SKM-1 treated with dmso at 0.1 percent for 144 hours (cell line): ENCODE measurements around the gene GHDC.
A peak's percentile ranks its signal among the peaks of the same experiment; 100 is the strongest.
"Not testable (repeated sequence)": the region's sequence is repeated elsewhere in the genome, so short reads cannot be mapped to it uniquely, and the experiment has no call there.

Source experiments
- DNase-seq: peaks from one replicate; lab custom pipeline; 2025; ENCODE audit not compliant: unreplicated experiment; lab: John Stamatoyannopoulos, UW

GHDC gene, protein sequence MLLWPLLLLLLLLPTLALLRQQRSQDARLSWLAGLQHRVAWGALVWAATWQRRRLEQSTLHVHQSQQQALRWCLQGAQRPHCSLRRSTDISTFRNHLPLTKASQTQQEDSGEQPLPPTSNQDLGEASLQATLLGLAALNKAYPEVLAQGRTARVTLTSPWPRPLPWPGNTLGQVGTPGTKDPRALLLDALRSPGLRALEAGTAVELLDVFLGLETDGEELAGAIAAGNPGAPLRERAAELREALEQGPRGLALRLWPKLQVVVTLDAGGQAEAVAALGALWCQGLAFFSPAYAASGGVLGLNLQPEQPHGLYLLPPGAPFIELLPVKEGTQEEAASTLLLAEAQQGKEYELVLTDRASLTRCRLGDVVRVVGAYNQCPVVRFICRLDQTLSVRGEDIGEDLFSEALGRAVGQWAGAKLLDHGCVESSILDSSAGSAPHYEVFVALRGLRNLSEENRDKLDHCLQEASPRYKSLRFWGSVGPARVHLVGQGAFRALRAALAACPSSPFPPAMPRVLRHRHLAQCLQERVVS

DNA sequence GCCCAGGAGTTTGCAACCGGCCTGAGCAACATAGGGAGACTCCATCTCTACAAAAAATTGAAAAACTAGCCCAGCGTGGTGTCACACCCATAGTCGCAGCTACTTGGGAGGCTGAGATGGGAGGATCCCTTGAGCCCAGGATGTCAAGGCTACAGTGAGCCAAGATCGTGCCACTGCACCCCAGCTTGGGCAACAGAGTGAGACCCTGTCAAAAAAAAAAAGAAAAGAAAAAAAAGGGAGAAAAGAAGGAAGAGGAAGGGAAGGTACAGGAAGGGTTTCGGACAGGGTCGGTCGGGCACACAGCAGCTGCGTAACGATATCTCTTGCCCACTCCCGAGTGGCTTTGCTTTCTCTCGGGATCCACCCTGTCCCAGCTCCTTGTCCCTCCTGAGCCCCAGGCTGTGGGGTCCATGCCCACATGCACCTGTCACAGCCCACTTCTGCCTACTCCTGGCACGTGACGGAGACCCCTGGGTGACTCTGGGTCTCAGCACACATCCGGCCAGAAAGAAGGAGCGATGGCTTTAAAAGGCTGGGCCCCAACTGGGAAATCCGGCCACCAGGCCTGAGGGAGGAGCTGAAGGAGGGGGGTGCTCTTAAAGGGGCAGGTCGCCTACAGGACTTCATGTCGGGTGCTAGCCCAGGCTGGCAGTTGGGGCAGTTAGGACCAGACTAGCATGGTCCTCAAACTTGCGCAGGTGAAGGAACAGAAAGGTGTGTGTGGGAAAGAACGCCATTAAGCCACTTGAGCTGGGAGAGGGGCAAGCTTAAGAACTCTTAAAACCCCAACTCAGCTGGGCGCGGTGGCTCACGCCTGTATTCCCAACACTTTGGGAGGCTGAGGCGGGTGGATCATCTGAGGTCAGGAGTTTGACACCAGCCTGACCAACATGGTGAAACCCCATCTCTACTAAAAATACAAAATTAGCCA, at the start of gene GHDC:
GHDC (minus strand) TSS at position 526 of the 931 bp plus-strand sequence. CDS start 913 bp downstream, outside the sequence.
- DNase-seq, result peak; percentile 83

DNA sequence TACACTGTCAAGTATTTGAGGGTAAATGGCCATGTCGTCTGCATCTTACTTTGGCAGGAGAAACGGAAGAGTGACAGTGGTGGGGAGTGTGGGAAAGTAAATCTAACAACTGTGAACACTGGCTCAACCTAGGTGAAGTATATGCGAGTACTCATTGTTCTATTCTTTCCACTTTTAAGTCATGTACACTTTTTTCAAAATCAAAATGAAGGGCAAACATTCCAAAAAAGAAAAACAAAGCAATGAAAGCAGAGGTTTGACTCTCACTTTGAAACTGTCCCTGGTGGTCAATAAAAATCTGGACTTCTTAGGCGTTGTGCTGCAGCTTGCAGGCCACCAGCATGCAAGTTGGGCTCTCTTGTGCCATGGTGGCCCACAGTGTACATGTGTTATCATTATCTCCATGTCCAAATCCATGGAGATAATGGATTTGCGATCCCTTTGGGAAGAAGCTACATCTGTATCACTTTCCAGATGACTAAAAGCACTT, 49.2 kb upstream of the GHDC start:
- no peak for DNase-seq

- DNase-seq, result no peak
Measured at GRCh38 chr17:42241871-42242270, 47.6 kb upstream of the GHDC start.

- DNase-seq, result not testable (repeated sequence)
Measured at GRCh38 chr17:42240863-42241262, 46.6 kb upstream of the GHDC start.

- DNase-seq, result no peak
Measured at GRCh38 chr17:42240201-42240600, 45.9 kb upstream of the GHDC start.

DNA sequence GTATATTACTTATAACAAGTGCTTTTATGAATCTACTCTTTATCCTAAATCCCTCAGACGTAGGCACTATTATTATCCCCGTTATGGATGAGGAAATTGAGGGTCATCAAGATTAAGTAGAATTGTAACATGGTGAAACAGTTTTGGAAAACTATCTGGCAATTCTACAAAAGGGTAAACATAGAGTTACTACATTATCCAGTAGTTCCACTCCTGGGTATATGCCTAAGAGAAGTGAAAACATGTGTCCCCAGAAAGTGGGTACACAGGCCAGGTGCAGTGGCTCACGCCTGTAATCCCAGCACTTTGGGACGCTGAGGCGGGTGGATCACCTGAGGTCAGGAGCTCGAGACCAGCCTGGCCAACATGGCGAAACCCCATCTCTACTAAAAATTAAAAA, 45.3 kb upstream of the GHDC start:
- not testable (repeated sequence) for DNase-seq

DNA sequence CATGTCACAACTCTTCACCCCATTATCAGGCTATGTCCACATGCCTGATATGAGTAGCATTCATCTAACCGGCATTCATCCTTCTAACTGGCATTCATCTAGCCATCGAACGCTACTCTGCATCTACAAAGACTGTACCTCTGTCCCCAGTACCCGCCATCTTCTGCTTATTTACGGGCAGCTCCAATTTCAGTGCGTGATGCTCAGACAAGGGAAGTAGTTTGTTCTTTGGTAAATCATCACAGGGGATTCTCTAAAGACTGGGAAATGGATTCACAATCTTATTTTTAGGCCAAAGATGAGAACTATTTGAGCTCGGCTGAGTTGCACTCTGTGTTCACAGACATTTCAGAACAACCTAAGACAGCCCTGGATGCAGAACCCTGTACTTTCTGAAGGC, 42.5 kb upstream of the GHDC start:
- DNase-seq, result no peak

DNA sequence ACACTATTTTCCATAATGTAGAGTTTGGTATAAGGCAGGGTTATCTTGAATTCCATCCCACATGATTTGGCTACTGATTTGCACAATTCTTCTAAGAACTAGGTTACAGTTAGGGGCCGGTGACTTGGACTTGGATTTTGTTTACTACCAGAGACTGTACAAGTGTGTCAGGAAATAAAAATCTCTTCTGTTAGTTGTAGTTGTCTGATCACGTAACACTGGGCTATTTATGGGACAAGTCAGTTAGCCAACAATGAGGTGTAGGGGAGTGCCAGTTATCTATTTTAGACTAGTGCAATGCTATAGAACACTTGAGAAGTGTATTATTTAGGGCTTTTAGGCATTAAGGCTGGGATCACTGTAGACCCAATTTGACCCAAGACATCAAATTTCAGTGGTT, 39.7 kb upstream of the GHDC start:
- DNase-seq, result no peak

DNA sequence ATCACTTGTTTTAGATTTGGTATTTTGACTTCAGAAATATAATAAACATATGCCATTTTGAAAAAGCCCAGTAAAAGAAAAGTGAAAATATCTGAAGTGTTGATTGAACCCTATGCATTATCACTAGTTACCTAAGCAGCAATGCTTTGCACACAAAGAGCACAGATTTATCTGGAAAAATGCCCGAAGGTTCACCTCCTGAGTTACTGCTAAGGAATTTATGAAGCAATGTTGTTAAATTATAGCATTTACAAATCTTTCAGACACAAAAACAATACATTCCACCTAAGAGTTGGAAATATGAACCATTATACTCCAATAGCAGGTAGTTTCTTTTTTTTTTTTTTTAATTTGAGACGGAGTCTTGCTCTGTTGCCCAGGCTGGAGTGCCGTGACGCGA, 38.9 kb upstream of the GHDC start:
- DNase-seq, result no peak

DNA sequence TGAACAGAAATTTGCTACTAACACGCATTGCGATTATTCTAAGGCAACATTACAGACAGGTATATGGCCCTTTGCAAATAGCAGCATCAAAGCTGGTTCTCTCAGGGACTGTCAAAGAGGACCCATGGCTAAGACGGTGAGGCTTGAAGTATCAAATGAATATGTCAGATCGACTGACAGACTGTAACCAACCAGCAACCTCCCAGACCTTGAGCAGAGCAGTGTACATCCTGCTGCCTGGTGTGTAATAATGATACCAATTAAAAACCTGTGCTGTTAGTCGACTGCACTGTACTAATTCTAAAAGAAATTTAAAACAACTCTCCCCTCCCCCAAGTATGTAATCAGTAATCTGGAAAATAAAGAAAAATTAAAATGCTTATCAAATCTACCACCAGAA, 35.9 kb upstream of the GHDC start:
- no peak for DNase-seq

DNA sequence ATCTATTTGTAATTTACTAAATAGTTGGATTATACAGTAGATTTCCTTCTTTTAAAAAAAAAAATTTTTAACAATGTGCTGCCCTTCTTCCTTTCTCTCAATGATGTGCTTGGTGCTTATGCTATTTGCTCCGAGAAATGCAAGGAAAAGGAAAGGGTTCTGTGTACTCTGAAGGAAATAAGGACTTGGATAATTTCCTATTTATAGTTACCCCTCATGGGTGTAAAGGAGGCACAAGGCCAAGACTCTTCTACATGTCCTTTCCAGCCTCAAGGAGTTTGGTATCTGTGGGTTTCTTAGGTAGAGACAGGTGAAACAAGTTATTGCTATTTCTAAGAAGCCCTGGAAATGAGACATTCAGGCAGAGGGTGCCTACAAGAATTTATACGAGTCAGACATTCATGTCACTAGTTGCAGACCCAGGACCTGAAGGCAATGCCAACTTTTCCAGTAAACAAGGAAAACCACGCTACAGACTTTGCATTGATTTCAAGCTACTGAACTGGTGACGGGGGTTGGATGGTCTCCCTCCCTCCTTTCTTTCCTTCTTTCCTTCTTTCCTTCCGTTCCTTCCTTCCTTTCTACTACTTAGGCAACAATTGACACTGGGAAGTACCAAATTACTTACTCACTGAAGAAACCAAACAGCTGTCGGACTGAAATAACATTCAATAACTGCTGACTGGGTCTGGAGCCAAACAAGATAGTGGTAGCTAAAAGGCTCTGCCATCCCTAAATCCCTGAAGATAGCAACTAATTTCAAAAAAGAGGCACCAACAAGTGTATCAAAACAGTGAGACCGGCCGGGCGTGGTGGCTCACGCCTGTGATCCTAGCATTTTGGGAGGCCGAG, 33.8 kb upstream of the GHDC start:
- DNase-seq, result no peak

GRCh38 chr17:42225646-42226045, 31.4 kb upstream of the GHDC start:
- DNase-seq, result no peak

GRCh38 chr17:42224651-42225050, 30.4 kb upstream of the GHDC start:
- no peak for DNase-seq

DNA sequence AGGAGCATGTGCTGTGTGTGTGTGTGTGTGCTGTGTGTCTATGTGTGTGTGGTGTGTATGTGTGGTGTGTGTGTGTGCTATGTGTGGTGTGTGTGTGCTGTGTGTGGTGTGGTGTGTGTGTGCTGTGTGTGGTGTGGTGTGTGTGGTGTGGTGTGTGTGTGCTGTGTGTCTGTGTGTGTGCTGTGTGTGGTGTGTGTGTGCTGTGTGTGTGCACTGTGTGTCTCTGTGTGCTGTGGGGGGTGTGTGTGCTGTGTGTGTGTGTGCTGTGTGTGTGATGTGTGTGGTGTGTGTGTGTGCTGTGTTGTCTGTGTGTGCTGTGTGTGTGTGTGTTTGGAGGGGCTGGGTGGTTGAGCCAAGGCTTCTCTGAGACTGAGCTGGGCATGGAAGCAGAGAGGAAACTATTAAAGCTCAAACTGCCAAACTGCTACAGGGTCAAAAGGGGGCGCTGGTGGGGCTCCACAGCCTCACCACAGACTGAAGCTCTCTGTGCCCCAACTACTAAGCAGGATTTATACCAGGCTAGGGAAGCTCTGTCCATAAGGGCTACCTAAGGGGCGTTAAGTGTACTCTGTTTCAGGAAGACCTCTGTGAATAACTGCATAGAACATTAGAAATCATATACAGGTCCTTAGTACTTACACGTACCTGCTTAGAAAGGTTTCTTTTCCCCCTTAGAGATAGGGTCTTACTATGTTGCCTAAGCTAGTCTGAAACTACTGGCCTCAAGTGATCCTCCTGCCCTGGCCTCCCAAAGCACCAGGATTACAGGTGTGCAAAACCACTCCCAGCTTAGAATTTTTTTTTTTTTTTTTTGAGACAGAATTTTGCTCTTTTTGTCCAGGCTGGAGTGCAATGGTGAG, 27.8 kb upstream of the GHDC start:
- peak; percentile 73 for DNase-seq

DNA sequence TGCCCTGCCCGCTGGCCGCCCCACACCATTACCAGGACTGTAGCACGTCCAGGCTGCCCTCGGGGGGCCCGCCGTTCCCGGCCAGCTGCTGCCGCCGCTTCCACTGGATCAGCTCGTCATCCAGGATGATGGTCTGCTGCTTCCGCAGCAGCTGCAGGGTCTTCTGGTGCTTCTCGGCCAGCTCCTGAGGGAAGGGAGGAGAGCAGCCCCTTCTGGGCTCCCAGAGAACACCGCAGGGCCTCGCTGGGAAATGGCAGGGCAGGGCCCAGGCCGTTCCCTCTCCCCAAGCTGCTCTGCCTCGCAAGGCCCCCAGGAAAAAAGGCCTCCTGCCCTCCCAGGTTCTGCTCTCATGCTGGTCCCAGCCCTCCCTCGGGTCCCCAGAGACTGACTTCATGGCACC, 25.0 kb upstream of the GHDC start:
- not testable (repeated sequence) for DNase-seq

DNA sequence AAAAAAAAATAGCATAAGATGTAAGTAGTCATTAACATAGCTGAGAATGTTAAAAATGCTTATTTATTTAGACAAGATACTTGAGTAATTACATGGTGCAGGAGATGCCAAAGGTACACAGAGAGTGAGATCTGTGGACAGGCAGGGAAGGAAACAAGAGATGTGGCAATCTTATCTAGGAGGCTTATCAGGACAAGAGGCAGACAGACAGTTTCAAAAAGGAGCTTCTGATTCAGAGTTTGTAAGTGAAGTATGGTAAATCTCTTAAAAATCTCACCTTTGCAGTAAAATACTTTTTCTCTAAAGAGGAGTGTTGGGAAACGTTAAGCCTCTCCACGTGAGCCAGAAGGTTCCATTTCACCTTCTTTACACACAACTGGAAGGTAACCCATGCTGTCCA, 19.9 kb upstream of the GHDC start:
- no peak for DNase-seq

DNA sequence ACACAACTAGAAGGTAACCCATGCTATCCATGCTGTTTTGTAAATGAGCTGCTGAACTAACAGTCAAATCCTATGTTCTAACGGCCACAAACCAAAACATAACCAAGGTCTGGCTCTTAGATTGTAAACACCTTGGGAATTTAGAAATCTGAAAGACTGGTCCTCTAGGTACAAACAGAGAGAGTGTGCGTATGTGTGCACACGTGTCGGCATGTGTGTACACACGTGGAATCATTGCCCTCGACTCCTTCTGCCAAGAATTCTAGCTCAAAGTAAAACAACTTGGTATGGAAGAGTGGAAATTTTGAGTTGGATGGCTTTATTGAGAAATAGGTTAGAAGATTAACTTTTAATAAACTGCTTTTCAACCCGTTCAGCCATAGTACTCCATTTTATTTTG, 18.1 kb upstream of the GHDC start:
- DNase-seq, result no peak

DNA sequence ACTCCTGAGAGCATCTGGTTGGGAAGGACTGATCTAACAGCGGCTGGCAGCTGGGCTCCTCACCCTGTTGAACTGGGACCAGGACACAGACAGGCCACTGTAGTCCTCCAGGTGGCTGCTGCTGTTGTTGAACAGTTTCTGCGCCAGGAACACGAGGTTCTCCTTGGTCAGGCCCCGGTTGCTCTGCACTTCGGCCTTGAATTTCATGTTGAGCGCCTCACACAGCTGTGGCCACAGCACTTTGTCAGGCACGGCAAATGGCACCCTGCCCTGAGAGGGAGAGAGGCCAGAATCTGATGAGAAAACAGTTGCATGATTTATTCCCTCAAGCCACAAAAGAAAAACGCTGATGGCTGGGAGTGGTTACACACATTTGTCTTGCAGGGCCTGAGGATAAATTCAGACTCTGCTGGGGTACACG, 17.6 kb upstream of the GHDC start:
- DNase-seq, result not testable (repeated sequence)

DNA sequence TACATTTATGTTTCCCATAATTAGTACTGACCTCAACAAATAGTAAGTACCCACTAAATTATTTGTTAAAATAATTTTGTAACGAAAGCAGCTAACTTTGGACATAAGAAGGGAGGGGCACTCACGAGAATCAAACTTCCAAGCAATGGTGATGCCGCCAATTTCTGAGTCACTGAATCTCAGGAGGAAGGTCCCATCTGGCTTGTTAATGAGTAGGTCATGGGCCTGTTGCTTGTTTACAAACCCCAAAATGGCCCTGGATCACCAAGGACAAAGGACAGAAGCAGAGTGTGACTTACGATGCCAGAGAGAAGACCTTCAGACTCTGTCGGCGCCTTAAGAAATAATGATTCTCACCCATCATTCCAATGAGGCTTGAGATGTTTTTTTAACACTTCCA, 15.8 kb upstream of the GHDC start:
- DNase-seq, result no peak

GRCh38 chr17:42206153-42206612, 11.9 kb upstream of the GHDC start:
- DNase-seq, result not testable (repeated sequence)
